ENCODE results near the gene BEAN1.

BEAN1 gene, protein sequence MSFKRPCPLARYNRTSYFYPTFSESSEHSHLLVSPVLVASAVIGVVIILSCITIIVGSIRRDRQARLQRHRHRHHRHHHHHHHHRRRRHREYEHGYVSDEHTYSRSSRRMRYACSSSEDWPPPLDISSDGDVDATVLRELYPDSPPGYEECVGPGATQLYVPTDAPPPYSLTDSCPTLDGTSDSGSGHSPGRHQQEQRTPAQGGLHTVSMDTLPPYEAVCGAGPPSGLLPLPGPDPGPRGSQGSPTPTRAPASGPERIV

DNA sequence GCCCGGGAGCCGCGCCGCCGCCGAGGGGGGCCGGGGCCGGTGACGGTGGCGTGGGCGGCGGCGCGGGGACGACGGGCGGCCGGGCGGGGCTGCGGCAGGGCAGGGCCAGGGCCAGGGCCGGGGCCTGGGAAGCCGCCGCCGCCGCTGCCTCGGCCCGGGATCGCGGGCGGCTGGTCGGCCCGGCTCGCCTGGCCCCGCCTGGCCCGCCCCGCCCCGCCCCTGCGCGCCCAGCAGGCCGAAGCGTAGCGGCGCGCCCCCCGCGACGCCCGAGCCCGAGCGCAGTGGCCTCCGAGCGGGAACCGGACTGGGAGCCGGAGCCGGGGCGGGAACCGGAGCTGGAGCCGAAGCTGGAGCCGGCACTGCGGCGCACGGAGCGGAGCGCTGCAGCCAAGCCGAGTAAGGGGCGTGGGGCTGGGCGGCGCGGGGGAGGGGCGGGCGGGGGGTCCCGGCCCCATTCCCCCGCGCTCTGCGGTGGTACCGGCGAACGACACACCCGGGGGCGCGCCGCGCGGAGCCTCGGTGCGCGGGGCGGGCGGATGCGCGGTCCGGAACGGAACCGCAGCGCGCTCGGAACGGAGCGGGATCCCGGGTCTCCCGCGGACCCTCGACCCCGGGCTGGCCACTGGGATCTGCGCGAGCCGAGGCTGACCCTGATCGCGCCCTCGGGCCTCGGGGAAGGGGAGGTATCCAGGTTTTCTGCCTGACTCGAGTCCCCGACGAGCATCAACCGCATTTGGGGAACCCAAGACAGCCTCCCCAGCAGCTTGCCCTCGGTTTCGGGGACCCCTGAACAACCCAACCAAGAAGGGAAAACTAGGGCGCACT, at the start of gene BEAN1:
Gene BEAN1 (plus strand): TSS at position 260 of the 825 bp plus-strand sequence. CDS start 10,382 bp downstream, outside the sequence.
- no peak for DNase-seq (ENCODE audit: low read depth)
- H3K4me3 ChIP-seq (ENCODE audit: low read depth, low read length), result no peak within 1 kb of the TSS
- TF ChIP-seq, protein P1, sequence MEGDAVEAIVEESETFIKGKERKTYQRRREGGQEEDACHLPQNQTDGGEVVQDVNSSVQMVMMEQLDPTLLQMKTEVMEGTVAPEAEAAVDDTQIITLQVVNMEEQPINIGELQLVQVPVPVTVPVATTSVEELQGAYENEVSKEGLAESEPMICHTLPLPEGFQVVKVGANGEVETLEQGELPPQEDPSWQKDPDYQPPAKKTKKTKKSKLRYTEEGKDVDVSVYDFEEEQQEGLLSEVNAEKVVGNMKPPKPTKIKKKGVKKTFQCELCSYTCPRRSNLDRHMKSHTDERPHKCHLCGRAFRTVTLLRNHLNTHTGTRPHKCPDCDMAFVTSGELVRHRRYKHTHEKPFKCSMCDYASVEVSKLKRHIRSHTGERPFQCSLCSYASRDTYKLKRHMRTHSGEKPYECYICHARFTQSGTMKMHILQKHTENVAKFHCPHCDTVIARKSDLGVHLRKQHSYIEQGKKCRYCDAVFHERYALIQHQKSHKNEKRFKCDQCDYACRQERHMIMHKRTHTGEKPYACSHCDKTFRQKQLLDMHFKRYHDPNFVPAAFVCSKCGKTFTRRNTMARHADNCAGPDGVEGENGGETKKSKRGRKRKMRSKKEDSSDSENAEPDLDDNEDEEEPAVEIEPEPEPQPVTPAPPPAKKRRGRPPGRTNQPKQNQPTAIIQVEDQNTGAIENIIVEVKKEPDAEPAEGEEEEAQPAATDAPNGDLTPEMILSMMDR (IDR thresholded peaks at IDR 0.05; ENCODE audit: low read depth, low read length, missing control alignments), result no peak

DNA sequence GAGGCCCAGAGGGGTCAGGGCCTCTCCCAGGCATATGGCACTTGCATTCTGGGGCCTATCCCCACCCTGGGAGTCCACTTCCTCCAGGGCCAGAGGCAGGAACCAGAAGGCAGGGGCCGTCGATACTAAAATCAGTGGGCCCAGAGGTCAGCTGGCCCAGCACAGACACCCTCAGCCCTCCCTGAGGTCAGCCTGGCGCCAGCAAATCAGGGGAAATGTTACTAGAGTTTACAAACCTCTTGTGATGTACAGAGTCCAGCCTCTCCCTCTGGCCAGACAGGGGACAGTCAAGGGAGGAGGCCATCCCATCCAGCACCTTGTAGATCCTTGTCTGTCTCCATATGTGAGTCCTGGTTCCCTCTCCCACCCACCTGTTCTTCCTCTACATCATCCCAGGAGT, 49.8 kb upstream of the BEAN1 start:
- no peak overlapping the region for H3K4me3 ChIP-seq (ENCODE audit: low read depth, low read length)
- TF ChIP-seq, protein P1 (IDR thresholded peaks at IDR 0.05; ENCODE audit: low read depth, low read length, missing control alignments), result no peak
- DNase-seq (ENCODE audit: low read depth), result no peak

DNA sequence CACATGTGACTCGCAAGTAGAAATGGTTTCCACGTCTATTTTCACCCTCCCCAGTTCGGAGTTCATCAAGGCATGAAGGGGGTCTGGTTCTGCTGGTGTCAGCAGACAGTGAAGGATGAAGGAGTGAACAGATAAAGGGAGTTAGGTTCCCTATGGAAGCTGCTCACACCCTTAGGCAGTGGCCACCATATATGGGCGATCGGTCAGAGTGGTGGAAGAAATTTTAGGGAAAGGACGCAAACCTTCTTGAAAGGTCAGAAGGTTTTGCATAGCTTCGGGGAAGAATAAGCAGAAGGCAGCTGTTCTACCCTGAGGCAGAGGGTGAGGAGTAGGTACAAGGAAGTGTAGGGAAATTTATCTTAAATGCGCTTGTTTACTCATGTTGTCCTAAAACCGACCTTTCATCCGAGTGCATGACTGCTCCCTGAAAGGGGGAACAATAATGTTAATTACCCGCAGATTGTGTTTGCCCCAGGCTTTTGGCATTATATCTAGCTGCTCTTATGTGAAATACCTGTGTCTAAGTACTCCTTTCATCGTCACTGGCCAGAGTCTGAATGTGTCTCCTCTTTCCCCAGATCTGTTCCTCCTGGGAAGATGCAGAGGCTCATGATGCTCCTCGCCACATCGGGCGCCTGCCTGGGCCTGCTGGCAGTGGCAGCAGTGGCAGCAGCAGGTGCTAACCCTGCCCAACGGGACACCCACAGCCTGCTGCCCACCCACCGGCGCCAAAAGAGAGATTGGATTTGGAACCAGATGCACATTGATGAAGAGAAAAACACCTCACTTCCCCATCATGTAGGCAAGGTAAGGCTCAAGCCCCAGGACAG, 48.1 kb upstream of the BEAN1 start:
- no peak for DNase-seq (ENCODE audit: low read depth)
- no peak overlapping the region for H3K4me3 ChIP-seq (ENCODE audit: low read depth, low read length)
- TF ChIP-seq, protein P1 (IDR thresholded peaks at IDR 0.05; ENCODE audit: low read depth, low read length, missing control alignments), result no peak

DNA sequence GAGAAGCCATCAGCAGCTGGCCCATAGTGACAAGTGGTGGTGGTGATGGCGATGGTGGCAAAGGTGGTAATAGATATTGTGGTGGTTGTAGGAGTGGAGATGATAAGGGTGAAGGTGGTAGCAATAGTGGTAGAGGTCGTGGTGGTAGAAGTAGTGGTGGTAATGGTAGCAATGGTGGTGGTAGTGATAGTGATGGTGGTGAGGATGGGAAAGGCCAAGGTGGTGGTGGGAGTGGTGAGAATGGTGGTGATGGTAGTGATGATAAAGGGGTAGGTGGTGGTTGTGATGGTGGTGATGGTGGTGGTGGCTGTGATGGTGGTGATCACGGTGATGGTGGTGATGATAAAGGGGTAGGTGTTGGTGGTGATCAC, 47.5 kb upstream of the BEAN1 start:
- TF ChIP-seq, protein P1 (IDR thresholded peaks at IDR 0.05; ENCODE audit: low read depth, low read length, missing control alignments), result no peak
- no peak overlapping the region for H3K4me3 ChIP-seq (ENCODE audit: low read depth, low read length)
- no peak for DNase-seq (ENCODE audit: low read depth)

DNA sequence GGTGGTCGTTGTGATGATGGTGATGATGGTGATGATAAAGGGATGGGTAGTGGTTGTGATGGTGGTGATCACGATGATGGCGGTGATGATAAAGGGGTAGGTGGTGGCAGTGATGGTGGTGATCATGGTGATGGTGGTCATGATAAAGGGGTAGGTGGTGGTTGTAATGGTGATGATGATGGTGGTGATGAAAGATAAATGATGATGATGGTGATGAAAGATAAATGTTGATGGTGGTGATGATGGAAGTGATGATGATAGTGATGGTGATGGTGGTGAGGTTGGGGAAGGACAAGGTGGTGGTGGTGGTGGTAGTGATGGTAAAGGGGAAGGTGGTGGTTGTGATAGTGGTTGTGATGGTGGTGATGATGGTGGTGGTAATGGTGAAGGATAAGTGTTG, 46.7 kb upstream of the BEAN1 start:
- TF ChIP-seq, protein P1 (IDR thresholded peaks at IDR 0.05; ENCODE audit: low read depth, low read length, missing control alignments), result no peak
- no peak overlapping the region for H3K4me3 ChIP-seq (ENCODE audit: low read depth, low read length)
- no peak for DNase-seq (ENCODE audit: low read depth)

DNA sequence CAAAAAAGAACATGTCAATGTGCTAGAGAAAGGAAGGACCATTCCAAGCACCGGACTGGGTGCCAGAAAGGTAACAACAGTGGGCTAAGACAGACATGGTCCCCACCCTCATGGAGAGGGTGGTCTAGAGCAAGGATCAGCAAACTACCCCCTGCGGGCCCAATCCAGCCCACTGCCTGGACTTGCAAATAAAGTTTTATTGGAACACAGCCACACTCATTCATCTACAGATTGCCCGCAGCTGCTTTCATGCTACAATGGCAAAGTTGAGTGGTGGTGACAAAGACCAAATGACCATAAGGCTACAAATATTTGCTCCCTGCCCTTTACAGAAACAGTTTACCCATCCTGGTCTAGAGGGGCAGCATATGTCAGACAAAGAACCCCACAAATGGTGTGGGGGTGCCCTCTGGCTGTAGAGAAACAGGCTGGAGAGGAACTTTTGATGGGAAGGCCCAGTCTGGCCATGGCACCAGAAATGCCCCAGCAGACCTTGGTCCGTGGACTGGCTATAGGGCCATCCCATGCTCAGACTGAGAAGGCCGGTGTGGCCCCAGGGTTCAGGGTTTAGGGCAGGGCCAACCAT, 45.4 kb upstream of the BEAN1 start:
- DNase-seq (ENCODE audit: low read depth), result no peak
- TF ChIP-seq, protein P1 (IDR thresholded peaks at IDR 0.05; ENCODE audit: low read depth, low read length, missing control alignments), result no peak
- H3K4me3 ChIP-seq (ENCODE audit: low read depth, low read length), result no peak overlapping the region

Data from GM12864 (cell line).